K562 (cell line): ENCODE results near the gene BROX. TPM values are rescaled to one million over a fixed set of nuclear protein-coding genes. Genes with fewer than 3 reads are reported as not detected.
A peak's percentile ranks its signal among the peaks of the same experiment; 100 is the strongest.

ENCODE experiments used
- ARHGAP35 ChIP-seq: fragments of 450-650 bp; IDR thresholded peaks from 2 replicates; pipeline ENCODE4 v1.6.1; 2018; ENCODE audit not compliant: partially characterized antibody
- CREM ChIP-seq: IDR thresholded peaks from 2 replicates; pipeline ENCODE4 v1.6.1; 2014; ENCODE audit warnings: antibody characterized with exemption, low read depth
- CXXC5 ChIP-seq: fragments of 250-450 bp; sonication (Bioruptor Pico); IDR thresholded peaks from 2 replicates; pipeline ENCODE4 v1.8.0; 2022; ENCODE audit warnings: inconsistent platforms, mild to moderate bottlenecking, moderate library complexity
- EP400 ChIP-seq: fragments of 450-650 bp; IDR thresholded peaks from 2 replicates; pipeline ENCODE4 v1.6.1; 2017; ENCODE audit warnings: antibody characterized with exemption, mild to moderate bottlenecking, moderate library complexity
- FOXA1 ChIP-seq: fragments of 450-650 bp; IDR thresholded peaks from 2 replicates; pipeline ENCODE4 v1.6.1; 2016; ENCODE audit warnings: mild to moderate bottlenecking, borderline replicate concordance
- GATAD2A ChIP-seq: fragments of 450-650 bp; IDR thresholded peaks from 2 replicates; pipeline ENCODE4 v1.6.1; 2017
- KLF16 ChIP-seq: IDR thresholded peaks from 2 replicates; pipeline ENCODE4 v1.6.1; 2016; ENCODE audit warnings: antibody characterized with exemption
- LCOR ChIP-seq: sonication (generic); formaldehyde crosslinking; IDR thresholded peaks from 2 replicates; pipeline ENCODE4 v1.8.0; 2022; ENCODE audit warnings: mild to moderate bottlenecking, missing genetic modification reagents
- MBD2 ChIP-seq: sonication (generic); IDR thresholded peaks from 2 replicates; pipeline ENCODE4 v1.6.1; 2016; ENCODE audit warnings: low read depth, borderline replicate concordance
- MED1 ChIP-seq: sonication (generic); formaldehyde crosslinking; IDR thresholded peaks from 2 replicates; pipeline ENCODE4 v1.8.1; 2023; ENCODE audit warnings: missing genetic modification reagents, borderline replicate concordance
- NBN ChIP-seq: fragments of 450-650 bp; IDR thresholded peaks from 2 replicates; pipeline ENCODE4 v1.6.1; 2016; ENCODE audit warnings: low read depth, mild to moderate bottlenecking
- NFATC3 ChIP-seq: fragments of 450-650 bp; IDR thresholded peaks from 2 replicates; pipeline ENCODE4 v1.6.1; 2017; ENCODE audit warnings: mild to moderate bottlenecking
- PHF8 ChIP-seq: fragments of 200-600 bp; sonication (generic); IDR thresholded peaks from 2 replicates; pipeline ENCODE4 v1.6.1; 2012; ENCODE audit warnings: mixed run types, mild to moderate bottlenecking, inconsistent platforms, low read length, moderate library complexity, borderline replicate concordance
- RNF2 ChIP-seq: sonication (generic); IDR thresholded peaks from 2 replicates; pipeline ENCODE4 v1.6.1; 2016
- SAP30 ChIP-seq: fragments of 200-600 bp; sonication (generic); IDR thresholded peaks from 2 replicates; pipeline ENCODE4 v1.6.1; 2012; ENCODE audit warnings: borderline replicate concordance, low read depth, mild to moderate bottlenecking, moderate library complexity, low read length, control low read depth, inconsistent platforms; ENCODE audit not compliant: insufficient read depth, poor library complexity, severe bottlenecking
- SMAD1 ChIP-seq: fragments of 150-350 bp; IDR thresholded peaks from 2 replicates; pipeline ENCODE4 v1.6.1; 2014; ENCODE audit warnings: low read length, low read depth; ENCODE audit not compliant: partially characterized antibody
- TAL1 ChIP-seq: fragments of 450-650 bp; IDR thresholded peaks from 2 replicates; pipeline ENCODE4 v1.6.1; 2016; ENCODE audit warnings: mild to moderate bottlenecking
- TBL1XR1 ChIP-seq, 2 experiments: IDR thresholded peaks; 2 replicates each; pipeline ENCODE4 v1.6.1; 2012; ENCODE audit warnings: improper control_type of control experiment in 2 of 2, low read length in 2 of 2, mild to moderate bottlenecking in 1 of 2
- U2AF1 ChIP-seq: fragments of 200-400 bp; formaldehyde crosslinking; optimal IDR thresholded peaks from 2 replicates; pipeline ENCODE3; 2017; ENCODE audit warnings: mild to moderate bottlenecking, low read depth, low read length, moderate library complexity
- ZKSCAN1 ChIP-seq: fragments of 150-350 bp; IDR thresholded peaks from 2 replicates; pipeline ENCODE4 v1.6.1; 2016; ENCODE audit warnings: low read depth, low read length
- ZNF253 ChIP-seq: fragments of 250-450 bp; sonication (Bioruptor Pico); conservative IDR thresholded peaks from 2 replicates; pipeline ENCODE4 v1.6.1; 2021; ENCODE audit warnings: mild to moderate bottlenecking
- polyA plus RNA-seq, 8 experiments: library from polyadenylated mRNA; depleted of rRNA in 4 of 8; stranded (reverse) in 5 of 8; unstranded in 3 of 8; fragments of >200 nt; fragmentation: Nextera tagmentation in 2 of 8; fragmentation: Illumina TruSeq in 1 of 8; extraction: Ambion mirVana in 2 of 8; extraction: Trizol in 1 of 8; gene quantifications; 2 replicates each; pipeline versions ENCODE4 v1.2.1 to v1.2.3, GENCODE V29; 2011 to 2014; ENCODE audit warnings: inconsistent platforms in 1 of 8, missing spikeins in 1 of 8
- total RNA-seq, 7 experiments: library from RNA; depleted of rRNA in 6 of 7; stranded (reverse); fragments of >200 nt in 6 of 7; fragmentation: Illumina TruSeq in 2 of 7; extraction: Trizol in 2 of 7; gene quantifications; 2 replicates each; pipeline versions ENCODE4 v1.2.1 to v1.2.3, GENCODE V29; 2011 to 2021; ENCODE audit warnings: low replicate concordance in 1 of 7
- TF ChIP-seq, protein P1 (sequence below): fragments of 250-450 bp; sonication (Bioruptor Pico); IDR thresholded peaks from 2 replicates; pipeline ENCODE4 v1.8.0; 2022; ENCODE audit warnings: inconsistent platforms
- TF ChIP-seq, protein P2 (sequence below): IDR thresholded peaks from 2 replicates; pipeline ENCODE4 v1.6.1; 2012; ENCODE audit warnings: low read depth, low read length, improper control_type of control experiment, borderline replicate concordance
- TF ChIP-seq, protein P3 (sequence below): fragments of 250-450 bp; sonication (Bioruptor Pico); IDR thresholded peaks from 2 replicates; pipeline ENCODE4 v1.8.0; 2021; ENCODE audit warnings: mild to moderate bottlenecking, moderate library complexity

The BROX gene
- total and polyA plus RNA-seq, 9 of the 15 experiments (the other 6 are each of a cell fraction or from before 2014, with no cell fraction given): 9.4 to 153 (median 45.1) TPM

DNA sequence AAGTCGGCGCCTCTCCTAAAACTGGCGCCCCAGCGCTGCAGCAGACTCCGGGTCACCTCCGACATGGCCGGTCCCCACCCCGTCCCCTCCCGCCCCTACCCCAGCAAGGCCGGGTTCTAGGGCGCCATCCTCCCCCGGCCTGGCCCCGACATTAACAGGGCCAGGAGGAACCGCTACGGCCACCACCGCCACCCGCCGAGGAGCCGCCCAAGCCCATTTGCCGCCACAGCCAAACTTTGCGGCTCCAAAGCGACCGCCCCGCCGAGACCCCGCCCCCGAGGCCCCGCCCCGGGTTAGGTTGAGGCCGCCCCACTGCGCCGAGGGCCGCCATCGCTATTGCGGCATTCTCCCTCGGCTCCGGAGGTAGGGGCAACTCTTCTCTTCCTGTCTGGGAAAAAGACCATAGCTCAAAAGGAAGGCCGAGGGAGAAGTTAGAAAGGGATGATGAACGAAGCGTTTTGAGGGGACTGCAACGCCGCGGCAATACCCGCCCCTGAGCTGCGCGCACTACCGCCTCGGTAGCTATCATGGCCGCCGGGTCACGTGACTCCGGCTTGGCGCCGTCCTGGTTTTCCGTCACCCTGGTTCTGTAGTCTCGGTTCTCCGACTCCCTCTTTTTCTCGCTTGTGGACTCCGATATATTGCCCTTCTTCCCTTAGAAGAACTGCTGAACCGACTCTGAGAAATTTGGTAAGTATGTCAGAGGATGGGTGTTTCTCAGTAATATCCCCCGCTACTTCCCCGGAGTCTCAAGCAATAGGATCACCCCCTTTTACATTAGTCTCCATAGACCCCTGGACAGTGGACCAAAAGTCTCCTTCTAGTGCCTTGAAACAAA lies at the start of gene BROX, which contains the start of gene AIDA (continued):
- TF ChIP-seq ZKSCAN1 (no peak), LCOR (CRISPR knock-in tag) (no peak), NBN (0 out of 2 replicates have a peak, but pooled peaks have one; percentile 6), MBD2 (0 out of 2 replicates have a peak, but pooled peaks have one; percentile 49), TBL1XR1 (IDR thresholded peaks at IDR 0.05; ENCODE audit: low read length in 2 of 2) (peak in 1 of 2 experiments; percentile 29; a peak in 1 of 4 replicates), ARHGAP35 (no peak), MED1 (CRISPR knock-in tag) (no peak), KLF16 (no peak), SMAD1 (no peak), TAL1 (no peak), FOXA1 (no peak), PHF8 (peak; percentile 59; the same call in 1 of the 2 replicates), CREM (peak; percentile 56; the same call in 1 of the 2 replicates), CXXC5 (peak; percentile 90), EP400 (peak; percentile 91), GATAD2A (0 out of 2 replicates have a peak, but pooled peaks have one; percentile 23), RNF2 (peak; percentile 18), ZNF253 (no peak), NFATC3 (peak; percentile 20; the same call in 1 of the 2 replicates), U2AF1 (no peak), SAP30 (peak; percentile 79)
- TF ChIP-seq, protein P1, sequence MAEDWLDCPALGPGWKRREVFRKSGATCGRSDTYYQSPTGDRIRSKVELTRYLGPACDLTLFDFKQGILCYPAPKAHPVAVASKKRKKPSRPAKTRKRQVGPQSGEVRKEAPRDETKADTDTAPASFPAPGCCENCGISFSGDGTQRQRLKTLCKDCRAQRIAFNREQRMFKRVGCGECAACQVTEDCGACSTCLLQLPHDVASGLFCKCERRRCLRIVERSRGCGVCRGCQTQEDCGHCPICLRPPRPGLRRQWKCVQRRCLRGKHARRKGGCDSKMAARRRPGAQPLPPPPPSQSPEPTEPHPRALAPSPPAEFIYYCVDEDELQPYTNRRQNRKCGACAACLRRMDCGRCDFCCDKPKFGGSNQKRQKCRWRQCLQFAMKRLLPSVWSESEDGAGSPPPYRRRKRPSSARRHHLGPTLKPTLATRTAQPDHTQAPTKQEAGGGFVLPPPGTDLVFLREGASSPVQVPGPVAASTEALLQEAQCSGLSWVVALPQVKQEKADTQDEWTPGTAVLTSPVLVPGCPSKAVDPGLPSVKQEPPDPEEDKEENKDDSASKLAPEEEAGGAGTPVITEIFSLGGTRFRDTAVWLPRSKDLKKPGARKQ: no peak
- TF ChIP-seq, protein P2, sequence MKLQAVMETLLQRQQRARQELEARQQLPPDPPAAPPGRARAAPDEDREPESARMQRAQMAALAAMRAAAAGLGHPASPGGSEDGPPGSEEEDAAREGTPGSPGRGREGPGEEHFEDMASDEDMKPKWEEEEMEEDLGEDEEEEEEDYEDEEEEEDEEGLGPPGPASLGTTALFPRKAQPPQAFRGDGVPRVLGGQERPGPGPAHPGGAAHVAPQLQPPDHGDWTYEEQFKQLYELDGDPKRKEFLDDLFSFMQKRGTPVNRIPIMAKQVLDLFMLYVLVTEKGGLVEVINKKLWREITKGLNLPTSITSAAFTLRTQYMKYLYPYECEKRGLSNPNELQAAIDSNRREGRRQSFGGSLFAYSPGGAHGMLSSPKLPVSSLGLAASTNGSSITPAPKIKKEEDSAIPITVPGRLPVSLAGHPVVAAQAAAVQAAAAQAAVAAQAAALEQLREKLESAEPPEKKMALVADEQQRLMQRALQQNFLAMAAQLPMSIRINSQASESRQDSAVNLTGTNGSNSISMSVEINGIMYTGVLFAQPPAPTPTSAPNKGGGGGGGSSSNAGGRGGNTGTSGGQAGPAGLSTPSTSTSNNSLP: no peak
- TF ChIP-seq, protein P3, sequence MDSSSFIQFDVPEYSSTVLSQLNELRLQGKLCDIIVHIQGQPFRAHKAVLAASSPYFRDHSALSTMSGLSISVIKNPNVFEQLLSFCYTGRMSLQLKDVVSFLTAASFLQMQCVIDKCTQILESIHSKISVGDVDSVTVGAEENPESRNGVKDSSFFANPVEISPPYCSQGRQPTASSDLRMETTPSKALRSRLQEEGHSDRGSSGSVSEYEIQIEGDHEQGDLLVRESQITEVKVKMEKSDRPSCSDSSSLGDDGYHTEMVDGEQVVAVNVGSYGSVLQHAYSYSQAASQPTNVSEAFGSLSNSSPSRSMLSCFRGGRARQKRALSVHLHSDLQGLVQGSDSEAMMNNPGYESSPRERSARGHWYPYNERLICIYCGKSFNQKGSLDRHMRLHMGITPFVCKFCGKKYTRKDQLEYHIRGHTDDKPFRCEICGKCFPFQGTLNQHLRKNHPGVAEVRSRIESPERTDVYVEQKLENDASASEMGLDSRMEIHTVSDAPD: peak; percentile 75
